ENCODE measurements around the gene FEZ2.

The FEZ2 gene

DNA sequence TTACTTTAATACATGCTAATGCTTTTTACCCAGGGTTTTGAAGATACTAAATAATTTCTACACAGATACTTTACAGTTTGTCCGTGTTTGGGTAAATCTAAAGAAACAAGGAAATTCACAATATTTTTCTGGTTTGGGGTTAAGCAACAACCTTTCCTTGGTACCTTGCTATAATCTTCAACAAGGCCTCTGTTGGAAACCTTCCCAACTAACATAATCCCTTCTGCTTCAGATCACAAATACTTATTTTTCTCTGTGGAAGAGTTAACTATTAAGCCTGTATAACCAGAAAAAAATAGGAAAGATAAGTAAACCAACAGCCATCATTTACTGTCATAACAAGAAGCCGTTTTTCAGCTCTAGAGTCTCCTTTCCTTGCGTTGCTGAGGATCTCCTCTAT lies 15.0 kb downstream of the FEZ2 start:
- DNase-seq (ENCODE audit: low spot score in 2 of 2) (no peak), ATAC-seq (replicated peaks; ENCODE audit: extremely low read depth, poor library complexity, severe bottlenecking) (no peak)
- no peaks in the 10 kb centered on the region for H3K27me3 Mint-ChIP-seq
- H3K4me3 Mint-ChIP-seq = no peak overlapping the region
- H3K4me1 Mint-ChIP-seq = no peaks in the 10 kb centered on the region
- H3K9me3 Mint-ChIP-seq = no peaks in the 10 kb centered on the region
- no peak overlapping the region for H3K27ac Mint-ChIP-seq (ENCODE audit: low read depth)
- H3K36me3 Mint-ChIP-seq (ENCODE audit: insufficient read depth) = peaks cover 41% of the 10 kb centered on the region

DNA sequence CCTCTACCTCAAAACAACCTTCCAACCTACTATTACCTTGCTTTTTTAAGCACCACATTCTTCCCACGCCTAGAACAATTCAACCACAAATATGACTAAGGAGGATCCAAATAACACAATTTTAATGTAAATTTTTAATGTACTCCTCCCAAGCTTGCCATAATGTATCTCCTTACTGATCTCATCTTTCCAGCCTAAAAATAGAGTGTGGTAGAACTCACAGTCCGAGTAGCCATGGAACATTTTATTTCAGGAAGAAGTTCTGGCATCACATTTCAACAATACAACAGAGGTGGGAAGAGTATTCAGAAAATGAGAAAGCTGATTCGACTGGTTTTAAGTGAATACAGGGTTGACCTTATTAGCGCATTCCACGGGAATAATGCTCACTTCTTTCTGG lies 15.4 kb downstream of the FEZ2 start:
- no peaks in the 10 kb centered on the region for H3K9me3 Mint-ChIP-seq
- H3K27me3 Mint-ChIP-seq = no peaks in the 10 kb centered on the region
- no peak overlapping the region for H3K27ac Mint-ChIP-seq (ENCODE audit: low read depth)
- H3K4me3 Mint-ChIP-seq = no peak overlapping the region
- ATAC-seq (replicated peaks; ENCODE audit: extremely low read depth, poor library complexity, severe bottlenecking) = no peak
- H3K4me1 Mint-ChIP-seq = no peaks in the 10 kb centered on the region
- no peak for DNase-seq (ENCODE audit: low spot score in 2 of 2)
- peaks cover 43% of the 10 kb centered on the region for H3K36me3 Mint-ChIP-seq (ENCODE audit: insufficient read depth)

- Mint-ChIP-seq H3K9me3 (no peaks in the 10 kb centered on the region), H3K27ac (ENCODE audit: low read depth) (no peak overlapping the region), H3K36me3 (ENCODE audit: insufficient read depth) (peaks cover 54% of the 10 kb centered on the region), H3K4me3 (no peak overlapping the region), H3K4me1 (no peaks in the 10 kb centered on the region), H3K27me3 (no peaks in the 10 kb centered on the region)
- ATAC-seq (replicated peaks; ENCODE audit: extremely low read depth, poor library complexity, severe bottlenecking) (no peak), DNase-seq (ENCODE audit: low spot score in 2 of 2) (no peak)
These were observed 18.7 kb downstream of the FEZ2 start for GRCh38 chr2:36579297-36579664.

DNA sequence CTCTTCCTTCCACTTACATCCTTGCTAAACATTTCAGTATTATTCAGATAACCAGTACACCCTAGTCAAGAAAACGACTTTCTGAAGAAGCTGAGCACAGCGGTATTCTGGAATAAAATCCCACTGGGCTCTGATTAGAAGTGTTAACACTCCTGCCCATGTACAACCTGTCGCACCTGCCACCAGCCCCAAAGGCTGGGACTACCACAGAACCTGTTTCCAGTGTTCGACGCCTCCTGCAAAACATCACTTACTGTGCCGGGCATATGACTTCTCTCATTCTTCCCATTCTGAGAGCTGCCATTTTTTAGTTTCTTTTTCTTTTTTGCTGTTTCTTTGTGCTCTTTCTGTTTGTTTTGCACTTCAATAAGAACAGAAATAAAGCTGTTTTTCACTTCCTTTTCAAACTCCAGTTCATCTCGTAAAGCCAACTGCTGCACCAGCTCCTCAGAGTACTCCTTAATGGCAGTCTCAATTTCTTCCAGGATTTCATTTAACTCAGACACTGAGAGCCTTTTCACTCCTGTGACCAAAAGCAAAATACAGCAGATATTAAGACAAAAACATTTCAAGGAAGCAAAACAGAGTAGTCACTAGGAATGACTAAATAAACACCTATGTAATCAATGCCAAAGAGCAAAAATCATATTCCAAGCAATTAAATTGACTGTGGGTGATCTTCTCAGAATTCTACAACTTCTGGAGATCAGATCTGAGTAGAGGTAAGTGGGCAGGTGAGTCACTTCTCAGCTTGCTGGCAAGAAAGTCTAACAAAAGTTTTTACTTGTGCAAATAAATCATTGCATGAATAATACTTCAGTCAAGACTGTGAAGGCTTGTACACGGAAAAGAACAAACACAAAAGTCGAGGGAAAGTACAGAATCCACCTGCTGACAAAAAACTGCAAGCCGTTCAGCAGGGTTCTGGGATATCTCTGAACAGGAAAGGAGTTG lies 19.3 kb downstream of the FEZ2 start:
- Mint-ChIP-seq H3K9me3 (no peaks in the 10 kb centered on the region), H3K4me3 (no peak overlapping the region), H3K36me3 (ENCODE audit: insufficient read depth) (peaks cover 57% of the 10 kb centered on the region), H3K27ac (ENCODE audit: low read depth) (no peak overlapping the region), H3K27me3 (no peaks in the 10 kb centered on the region), H3K4me1 (no peaks in the 10 kb centered on the region)
- ATAC-seq (replicated peaks; ENCODE audit: extremely low read depth, poor library complexity, severe bottlenecking) (no peak), DNase-seq (ENCODE audit: low spot score in 2 of 2) (no peak)

DNA sequence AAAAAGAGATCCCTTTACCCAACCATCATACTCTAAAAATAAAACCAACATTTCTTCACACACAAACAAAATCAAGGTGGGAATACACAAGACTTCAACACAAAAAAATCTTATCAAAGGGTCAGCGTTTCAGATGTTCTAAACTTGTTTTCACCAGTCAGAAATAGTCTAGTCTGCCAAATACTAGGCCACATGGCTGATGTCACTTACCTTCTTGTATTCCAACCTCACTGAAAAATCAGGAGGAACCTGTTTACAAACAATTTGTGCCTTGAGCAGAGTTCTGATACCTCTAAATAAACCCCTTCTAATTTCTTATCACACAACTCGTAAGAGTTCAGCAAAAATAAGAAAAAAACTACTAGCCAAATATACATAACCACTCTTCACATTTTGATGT lies 20.1 kb downstream of the FEZ2 start:
- H3K27ac Mint-ChIP-seq (ENCODE audit: low read depth) = no peak overlapping the region
- no peaks in the 10 kb centered on the region for H3K4me1 Mint-ChIP-seq
- DNase-seq (ENCODE audit: low spot score in 2 of 2) (no peak), ATAC-seq (replicated peaks; ENCODE audit: extremely low read depth, poor library complexity, severe bottlenecking) (no peak)
- no peaks in the 10 kb centered on the region for H3K27me3 Mint-ChIP-seq
- no peaks in the 10 kb centered on the region for H3K9me3 Mint-ChIP-seq
- H3K36me3 Mint-ChIP-seq (ENCODE audit: insufficient read depth) = peaks cover 53% of the 10 kb centered on the region
- no peak overlapping the region for H3K4me3 Mint-ChIP-seq

- no peaks in the 10 kb centered on the region for H3K9me3 Mint-ChIP-seq
- H3K27me3 Mint-ChIP-seq = no peaks in the 10 kb centered on the region
- H3K27ac Mint-ChIP-seq (ENCODE audit: low read depth) = no peak overlapping the region
- no peak for DNase-seq (ENCODE audit: low spot score in 2 of 2)
- peaks cover 35% of the 10 kb centered on the region for H3K36me3 Mint-ChIP-seq (ENCODE audit: insufficient read depth)
- no peak overlapping the region for H3K4me3 Mint-ChIP-seq
- H3K4me1 Mint-ChIP-seq = no peaks in the 10 kb centered on the region
- no peak for ATAC-seq (replicated peaks; ENCODE audit: extremely low read depth, poor library complexity, severe bottlenecking)
These were observed 23.4 kb downstream of the FEZ2 start for GRCh38 chr2:36574560-36574959.

GRCh38 chr2:36573165-36573564 lies 24.8 kb downstream of the FEZ2 start:
- Mint-ChIP-seq H3K4me3 (no peak overlapping the region), H3K9me3 (no peaks in the 10 kb centered on the region), H3K36me3 (ENCODE audit: insufficient read depth) (peaks cover 28% of the 10 kb centered on the region), H3K27me3 (no peaks in the 10 kb centered on the region), H3K4me1 (no peaks in the 10 kb centered on the region), H3K27ac (ENCODE audit: low read depth) (no peak overlapping the region)
- DNase-seq (ENCODE audit: low spot score in 2 of 2) (no peak), ATAC-seq (replicated peaks; ENCODE audit: extremely low read depth, poor library complexity, severe bottlenecking) (no peak)

DNA sequence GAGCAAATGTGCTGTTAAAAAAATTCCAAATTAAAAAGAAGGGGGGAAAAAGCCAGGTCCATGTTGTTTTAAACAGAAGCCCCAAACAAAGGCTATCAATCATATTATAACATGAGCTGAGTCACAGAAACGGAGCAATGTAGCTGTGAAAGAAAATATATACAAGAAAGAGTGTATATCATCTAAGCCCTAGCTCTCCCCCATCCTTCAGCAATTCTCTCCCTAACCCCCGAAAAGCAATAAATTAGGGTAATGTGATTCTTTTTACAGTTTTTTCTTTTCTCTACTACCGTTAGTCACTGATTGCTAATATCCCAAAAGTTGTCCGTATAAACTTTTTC lies 25.3 kb downstream of the FEZ2 start:
- Mint-ChIP-seq H3K36me3 (ENCODE audit: insufficient read depth) (peaks cover 25% of the 10 kb centered on the region), H3K4me3 (no peak overlapping the region), H3K9me3 (no peaks in the 10 kb centered on the region), H3K27ac (ENCODE audit: low read depth) (no peak overlapping the region), H3K27me3 (no peaks in the 10 kb centered on the region), H3K4me1 (peaks cover 2% of the 10 kb centered on the region)
- no peak for DNase-seq (ENCODE audit: low spot score in 2 of 2)
- ATAC-seq (replicated peaks; ENCODE audit: extremely low read depth, poor library complexity, severe bottlenecking) = no peak

- Mint-ChIP-seq H3K27ac (ENCODE audit: low read depth) (no peak overlapping the region), H3K36me3 (ENCODE audit: insufficient read depth) (peaks cover 22% of the 10 kb centered on the region), H3K27me3 (no peaks in the 10 kb centered on the region), H3K9me3 (no peaks in the 10 kb centered on the region), H3K4me1 (peaks cover 6% of the 10 kb centered on the region), H3K4me3 (no peak overlapping the region)
- DNase-seq (ENCODE audit: low spot score in 2 of 2) (no peak), ATAC-seq (replicated peaks; ENCODE audit: extremely low read depth, poor library complexity, severe bottlenecking) (no peak)
These were observed 25.8 kb downstream of the FEZ2 start for GRCh38 chr2:36572054-36572718.

DNA sequence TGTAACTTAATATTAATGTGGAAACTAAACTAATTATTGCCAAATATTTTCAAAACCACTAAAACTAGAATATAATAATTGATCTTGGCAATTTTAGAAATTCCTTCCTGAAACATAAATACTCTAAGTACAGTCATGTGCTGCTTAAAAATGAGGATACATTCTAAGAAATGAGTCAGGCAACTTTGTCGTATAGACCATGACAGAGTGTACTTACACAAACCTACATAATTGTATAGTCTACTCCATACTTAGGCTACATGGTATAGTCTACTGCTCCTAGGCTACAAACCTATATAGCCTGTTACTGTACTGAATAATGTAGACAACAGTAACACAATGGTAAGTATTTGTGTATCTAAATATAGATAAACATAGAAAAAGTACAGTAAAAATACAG lies 27.6 kb downstream of the FEZ2 start:
- H3K27me3 Mint-ChIP-seq = no peaks in the 10 kb centered on the region
- no peak for DNase-seq (ENCODE audit: low spot score in 2 of 2)

DNA sequence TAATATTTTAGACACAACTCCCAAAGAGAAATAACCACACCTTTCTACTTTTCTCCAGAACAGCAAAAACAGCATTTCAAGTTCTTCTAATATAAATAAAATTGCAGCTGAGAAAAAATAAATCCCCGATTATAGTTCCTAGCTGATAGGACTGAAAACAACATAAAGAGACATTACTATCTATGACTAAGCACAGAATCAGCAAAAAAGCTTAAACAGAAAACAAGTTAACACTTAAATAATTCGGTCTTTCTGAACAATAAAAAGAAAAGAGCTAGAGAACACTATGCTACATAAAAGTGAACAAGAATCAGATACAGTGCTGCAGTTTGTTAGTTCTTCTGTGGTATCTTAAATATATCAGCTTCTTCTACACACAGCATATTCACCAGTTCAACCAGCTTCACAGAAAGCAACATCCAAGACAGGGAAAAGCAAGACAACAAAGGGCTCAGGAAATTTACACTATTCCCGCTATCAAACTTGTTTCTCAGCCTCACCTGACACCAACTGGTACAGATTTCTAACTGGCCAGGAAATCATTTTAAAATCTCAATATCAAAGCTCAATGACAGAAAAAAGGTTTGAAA lies 28.6 kb downstream of the FEZ2 start:
- H3K4me3 Mint-ChIP-seq = no peak overlapping the region
- H3K9me3 Mint-ChIP-seq = no peaks in the 10 kb centered on the region
- DNase-seq (ENCODE audit: low spot score in 2 of 2) (no peak), ATAC-seq (replicated peaks; ENCODE audit: extremely low read depth, poor library complexity, severe bottlenecking) (no peak)
- H3K36me3 Mint-ChIP-seq (ENCODE audit: insufficient read depth) = peaks cover 26% of the 10 kb centered on the region
- H3K27me3 Mint-ChIP-seq = no peaks in the 10 kb centered on the region
- no peak overlapping the region for H3K27ac Mint-ChIP-seq (ENCODE audit: low read depth)
- H3K4me1 Mint-ChIP-seq = peaks cover 7% of the 10 kb centered on the region

More for the DNA sequence above, 27.6 kb downstream of the FEZ2 start:
- Mint-ChIP-seq H3K36me3 (ENCODE audit: insufficient read depth) (peaks cover 22% of the 10 kb centered on the region), H3K27ac (ENCODE audit: low read depth) (no peak overlapping the region), H3K9me3 (no peaks in the 10 kb centered on the region), H3K4me1 (peaks cover 6% of the 10 kb centered on the region), H3K4me3 (no peak overlapping the region)
- ATAC-seq (replicated peaks; ENCODE audit: extremely low read depth, poor library complexity, severe bottlenecking) = no peak

DNA sequence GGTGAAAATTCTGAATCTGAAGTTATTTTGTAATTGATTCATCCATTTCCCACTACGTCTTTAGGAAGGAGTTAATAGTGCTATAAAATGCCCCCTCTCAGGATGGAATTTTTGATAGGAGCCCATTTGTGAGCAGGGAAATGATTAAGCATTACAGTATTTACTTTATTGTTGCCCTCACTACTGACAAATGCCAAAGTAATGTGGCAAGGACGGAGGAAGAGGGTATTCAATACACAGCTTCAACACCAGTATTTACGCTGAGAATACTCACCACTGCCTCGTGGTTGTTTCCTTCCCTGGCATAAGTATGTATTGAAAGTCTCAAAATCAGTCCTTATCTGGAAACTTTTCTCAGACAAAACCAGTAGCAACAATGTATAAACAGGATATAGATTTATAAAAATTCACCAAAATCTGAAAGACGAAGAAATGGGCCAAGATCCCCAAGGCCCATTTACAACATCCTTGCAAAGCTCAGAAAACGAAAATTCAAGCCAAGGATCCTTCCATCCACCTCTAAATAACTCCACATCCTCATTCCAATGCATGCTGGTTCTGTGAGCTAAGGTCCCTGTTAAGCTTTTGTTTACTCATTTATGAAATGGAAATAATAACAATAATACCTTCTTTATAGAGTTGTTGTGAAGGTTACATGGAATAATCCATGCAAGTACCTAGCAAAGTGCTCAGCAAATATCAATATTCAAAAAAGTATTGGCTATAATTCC lies 29.3 kb downstream of the FEZ2 start:
- H3K27ac Mint-ChIP-seq (ENCODE audit: low read depth) = no peak overlapping the region

More for the DNA sequence above, 29.3 kb downstream of the FEZ2 start:
- Mint-ChIP-seq H3K4me1 (peaks cover 14% of the 10 kb centered on the region), H3K36me3 (ENCODE audit: insufficient read depth) (peaks cover 25% of the 10 kb centered on the region), H3K27me3 (no peaks in the 10 kb centered on the region), H3K9me3 (no peaks in the 10 kb centered on the region), H3K4me3 (no peak overlapping the region)
- ATAC-seq (replicated peaks; ENCODE audit: extremely low read depth, poor library complexity, severe bottlenecking) = no peak
- DNase-seq (ENCODE audit: low spot score in 2 of 2) = no peak
